ENCODE results near the gene ALDOC.

GRCh38 chr17:28532050-28532960, 44.4 kb downstream of the ALDOC start:
- TF ChIP-seq POLR2A (IDR thresholded peaks at IDR 0.05) (no peak), CTCF (IDR thresholded peaks at IDR 0.05) (no peak), POLR2AphosphoS5 (IDR thresholded peaks at IDR 0.05) (no peak)

Measured in sigmoid colon (tissue), 4 donors.